Upper lobe of left lung (tissue), 4 donors: ENCODE results near the gene PLEKHM2.
"Not testable (repeated sequence)": the region's sequence is repeated elsewhere in the genome, so short reads cannot be mapped to it uniquely, and the experiment has no call there.

Experiments
- CTCF ChIP-seq, 6 experiments: fragments of 450-650 bp in 4 of 6; fragments of 200-600 bp in 2 of 6; sonication (generic) in 2 of 6; IDR thresholded peaks; one replicate each; pipeline ENCODE4 v1.5.1; 2016 to 2019; ENCODE audit warnings: antibody characterized with exemption in 6 of 6
- POLR2A ChIP-seq, 4 donors: fragments of 450-650 bp; IDR thresholded peaks; one replicate each; pipeline ENCODE4 v1.5.1; 2016 to 2017; ENCODE audit warnings: antibody characterized with exemption in 4 of 4, mild to moderate bottlenecking in 2 of 4
- POLR2AphosphoS5 ChIP-seq, 2 donors: sonication (generic); formaldehyde crosslinking; IDR thresholded peaks; one replicate each; pipeline ENCODE4 v1.5.1; 2017; ENCODE audit warnings: antibody characterized with exemption in 2 of 2

DNA sequence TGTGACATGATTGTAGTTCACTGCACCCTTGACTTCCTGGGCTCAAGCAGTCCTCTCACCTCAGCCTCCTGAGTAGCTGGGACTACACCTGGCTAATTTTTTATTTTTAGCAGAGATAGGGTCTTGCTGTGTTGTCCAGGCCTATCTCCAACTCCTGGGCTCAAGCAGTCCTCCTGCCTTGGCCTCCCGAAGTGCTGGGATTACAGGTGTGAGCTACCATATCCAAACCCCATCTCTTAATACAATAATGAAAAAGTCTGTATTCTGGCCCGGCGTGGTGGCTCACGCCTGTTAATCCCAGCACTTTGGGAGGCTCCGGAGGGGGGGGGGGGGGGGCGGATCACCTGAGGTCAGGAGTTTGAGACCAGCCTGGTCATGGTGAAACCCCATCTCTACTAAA lies 32.0 kb upstream of the PLEKHM2 start:
- TF ChIP-seq CTCF, POLR2A, POLR2AphosphoS5 (IDR thresholded peaks at IDR 0.05): not testable (repeated sequence)
